NCI-H748 treated with DMSO at 0.1 percent for 48 hours (cell line): ENCODE measurements around the gene RNF40.

ENCODE experiments used
- DNase-seq: peaks from one replicate; lab custom pipeline; 2025; lab: John Stamatoyannopoulos, UW

Gene RNF40

GRCh38 chr16:30762991-30763725 lies 1.0 kb downstream of the RNF40 start:
- no peak for DNase-seq

DNA sequence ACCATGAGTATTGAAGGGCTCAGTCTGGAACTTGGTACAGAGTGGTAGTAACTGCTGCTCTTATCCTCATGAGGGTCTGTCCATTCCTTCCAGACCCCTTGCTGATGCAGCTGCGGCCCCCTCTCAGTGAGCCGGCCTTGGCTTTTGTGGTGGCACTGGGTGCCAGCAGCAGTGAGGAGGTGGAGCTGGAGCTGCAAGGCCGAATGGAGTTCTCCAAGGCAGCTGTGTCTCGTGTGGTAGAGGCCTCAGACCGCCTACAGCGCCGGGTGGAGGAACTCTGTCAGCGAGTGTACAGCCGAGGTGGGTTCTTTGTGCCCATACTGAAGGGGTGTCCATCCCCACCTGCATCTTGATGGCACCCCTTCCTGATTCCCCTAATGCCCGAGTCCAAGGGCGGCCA lies 2.0 kb downstream of the RNF40 start:
- DNase-seq: no peak

DNA sequence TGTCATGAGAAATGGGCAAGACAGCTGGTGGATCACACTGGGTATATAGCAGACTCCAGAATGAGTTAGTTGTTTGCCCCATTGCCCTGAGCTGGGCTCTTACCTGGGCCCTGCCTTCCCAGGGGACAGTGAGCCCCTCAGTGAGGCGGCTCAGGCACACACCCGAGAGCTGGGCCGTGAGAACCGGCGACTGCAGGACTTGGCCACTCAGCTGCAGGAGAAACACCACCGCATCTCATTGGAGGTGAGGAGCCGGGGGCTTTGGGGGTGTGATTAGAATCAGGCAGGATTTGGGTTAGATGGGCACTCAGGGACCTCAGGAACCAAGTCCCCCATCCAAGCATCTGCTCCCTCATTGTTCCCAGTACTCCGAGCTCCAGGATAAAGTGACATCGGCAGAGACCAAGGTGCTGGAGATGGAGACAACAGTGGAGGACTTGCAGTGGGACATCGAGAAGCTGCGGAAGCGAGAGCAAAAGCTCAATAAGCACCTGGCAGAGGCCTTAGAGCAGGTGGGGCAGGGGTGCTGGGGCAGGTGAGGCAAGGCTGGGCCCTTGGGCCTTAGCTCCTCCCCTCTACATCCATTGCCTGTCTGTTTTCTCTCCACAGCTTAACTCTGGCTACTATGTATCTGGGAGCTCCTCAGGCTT lies 2.8 kb downstream of the RNF40 start:
- no peak for DNase-seq

- no peak for DNase-seq
These were observed 4.2 kb downstream of the RNF40 start for GRCh38 chr16:30766206-30766932.

DNA sequence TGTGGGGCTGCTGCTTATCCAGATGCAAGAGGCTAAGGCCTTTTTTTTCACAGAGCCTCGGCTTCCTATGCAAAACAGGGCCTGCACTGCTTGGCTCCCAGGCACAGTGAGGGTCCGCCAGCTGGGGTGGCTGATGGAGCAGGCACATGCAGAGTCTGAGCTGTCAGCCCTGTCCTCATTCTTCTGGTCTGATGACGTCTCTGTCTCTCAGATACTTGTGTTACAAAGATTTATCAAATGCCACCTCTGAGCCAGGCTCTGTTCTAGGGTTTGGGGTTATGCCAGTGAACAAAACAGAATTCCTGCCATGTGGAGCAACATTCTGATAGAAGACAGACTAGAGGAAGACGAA lies 4.8 kb downstream of the RNF40 start:
- no peak for DNase-seq

DNA sequence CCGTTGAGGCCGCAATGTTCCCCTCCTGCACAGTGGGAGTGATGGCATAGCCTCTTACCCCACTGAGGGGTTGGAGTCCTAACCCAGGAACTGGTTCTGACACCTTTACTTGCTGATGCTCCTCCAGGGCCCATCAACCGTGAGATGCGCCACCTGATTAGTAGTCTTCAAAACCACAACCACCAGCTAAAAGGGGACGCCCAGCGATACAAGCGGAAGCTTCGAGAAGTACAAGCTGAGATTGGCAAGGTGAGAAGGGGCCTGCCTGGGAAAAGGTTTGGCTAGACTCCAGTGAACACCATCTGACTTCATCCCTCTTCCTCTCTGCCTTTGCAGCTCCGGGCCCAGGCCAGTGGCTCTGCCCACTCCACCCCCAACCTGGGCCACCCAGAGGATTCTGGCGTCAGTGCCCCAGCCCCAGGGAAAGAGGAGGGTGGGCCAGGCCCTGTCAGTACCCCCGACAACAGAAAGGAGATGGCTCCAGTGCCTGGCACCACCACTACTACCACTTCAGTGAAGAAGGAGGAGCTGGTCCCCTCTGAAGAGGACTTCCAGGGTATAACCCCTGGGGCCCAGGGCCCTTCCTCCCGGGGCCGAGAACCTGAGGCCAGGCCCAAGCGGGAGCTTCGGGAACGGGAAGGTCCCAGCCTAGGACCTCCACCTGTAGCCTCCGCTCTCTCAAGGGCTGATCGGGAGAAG lies 5.8 kb downstream of the RNF40 start:
- no peak for DNase-seq

- DNase-seq: no peak
These were observed 6.6 kb downstream of the RNF40 start for GRCh38 chr16:30768583-30769181.

DNA sequence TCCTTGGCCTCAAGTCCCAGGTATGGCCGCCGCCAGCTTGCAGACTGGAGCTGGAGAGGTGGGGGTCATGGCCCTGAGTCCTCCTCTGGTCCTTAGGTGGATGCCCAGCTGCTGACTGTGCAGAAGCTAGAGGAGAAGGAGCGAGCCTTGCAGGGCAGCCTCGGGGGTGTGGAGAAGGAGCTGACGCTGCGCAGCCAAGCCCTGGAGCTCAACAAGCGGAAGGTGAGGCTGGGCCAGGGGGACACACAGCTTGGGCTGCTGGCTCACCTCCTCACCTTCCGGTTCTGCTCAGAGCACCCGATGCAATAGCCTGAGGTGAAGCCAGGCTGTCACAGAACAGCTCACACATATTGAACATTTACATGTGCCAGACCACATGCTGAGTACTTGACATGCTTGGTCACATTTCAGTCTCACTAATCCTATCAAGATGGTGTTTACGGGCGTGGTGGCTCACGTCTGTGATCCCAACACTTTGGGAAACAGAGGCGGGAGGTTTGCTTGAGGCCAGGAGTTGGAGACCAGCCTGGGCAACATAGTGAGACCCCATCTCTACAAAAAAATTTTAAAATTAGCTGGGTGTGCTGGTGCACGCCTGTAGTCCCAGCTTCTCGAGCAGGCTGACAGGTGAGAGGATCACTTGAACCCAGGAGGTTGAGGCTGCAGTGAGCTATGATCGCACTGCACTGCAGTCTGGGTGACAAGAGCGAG lies 7.4 kb downstream of the RNF40 start:
- no peak for DNase-seq

GRCh38 chr16:30771726-30772125 lies 9.6 kb downstream of the RNF40 start:
- no peak for DNase-seq

- no peak for DNase-seq
These were observed 11.7 kb downstream of the RNF40 start for GRCh38 chr16:30773826-30774225.

DNA sequence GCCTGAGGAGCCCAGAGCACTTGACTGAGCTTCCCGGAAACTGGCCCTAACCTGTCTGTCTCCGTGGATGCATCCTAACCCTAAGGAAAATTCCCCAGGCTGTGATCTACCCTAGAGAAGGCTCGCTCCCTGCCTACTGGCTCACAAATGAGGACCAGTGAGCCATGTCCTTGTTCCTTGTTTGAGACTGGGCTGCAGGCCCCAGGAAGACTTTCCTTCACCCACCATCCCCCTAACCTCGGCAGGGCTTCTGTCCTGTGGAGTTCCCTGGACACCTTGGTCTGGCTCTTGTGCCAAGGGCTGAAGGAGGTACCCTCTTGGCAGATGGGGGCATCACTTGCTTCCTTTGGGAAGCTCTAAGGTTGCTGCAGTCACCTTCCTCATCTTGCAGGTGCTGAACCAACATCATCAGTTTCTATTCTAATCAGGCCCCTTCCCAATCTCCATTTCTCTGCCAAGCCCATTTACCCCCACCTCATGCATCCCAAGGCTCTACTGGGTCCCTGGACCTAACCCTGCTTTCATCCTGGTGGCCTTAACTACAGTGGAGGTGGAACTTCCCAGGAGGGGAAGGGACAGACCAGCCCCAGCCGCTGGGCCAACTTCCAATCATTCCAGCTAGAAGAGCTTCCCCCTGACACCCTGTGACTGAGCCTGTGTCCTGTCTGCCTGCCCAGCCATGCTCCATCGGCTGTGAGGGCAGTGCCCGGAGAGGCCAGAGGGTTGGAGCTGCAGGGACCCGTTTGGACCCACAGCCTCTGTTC lies 12.4 kb downstream of the RNF40 start:
- DNase-seq: no peak

- no peak for DNase-seq
These were observed 12.9 kb downstream of the RNF40 start for GRCh38 chr16:30775131-30775391.

- DNase-seq: peak; percentile 30
These were observed 13.5 kb downstream of the RNF40 start for GRCh38 chr16:30775392-30776188.

DNA sequence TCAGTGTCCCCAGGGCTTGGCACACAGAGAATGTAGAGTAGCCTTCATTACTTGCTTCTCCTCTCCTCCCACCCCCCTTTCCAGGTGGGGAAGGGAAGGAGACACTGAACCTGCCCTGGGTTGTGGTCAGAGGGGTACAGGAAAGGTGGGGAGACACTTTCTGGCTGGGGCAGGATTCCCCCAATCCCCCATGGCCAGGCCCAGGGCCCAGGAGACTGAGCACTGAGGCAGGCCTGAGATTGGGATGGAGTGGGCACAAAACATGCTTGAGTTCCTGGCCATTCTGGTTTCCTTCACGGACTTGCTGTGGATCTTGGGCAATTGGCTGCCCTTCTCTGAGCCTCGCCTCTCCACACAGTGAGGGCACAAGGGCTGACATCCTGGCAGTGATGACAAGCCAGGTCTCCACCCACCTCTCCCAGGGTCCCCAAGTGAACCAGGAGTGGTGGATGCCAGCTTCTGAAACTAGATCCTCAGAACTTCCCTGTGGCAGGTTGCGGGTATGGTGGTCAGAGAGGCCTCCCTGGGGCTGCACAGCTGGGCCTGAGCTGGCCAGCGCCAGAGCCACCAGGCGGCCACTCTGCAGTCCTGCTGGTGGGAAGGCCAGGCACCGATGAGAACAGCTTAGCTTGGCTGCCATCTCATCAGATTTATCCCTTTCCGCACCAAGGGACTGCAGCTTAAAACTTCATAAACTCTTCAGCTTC lies 15.6 kb downstream of the RNF40 start:
- no peak for DNase-seq

GRCh38 chr16:30778549-30779244 lies 16.6 kb downstream of the RNF40 start:
- DNase-seq: no peak

GRCh38 chr16:30779596-30779995 lies 17.5 kb downstream of the RNF40 start:
- DNase-seq: no peak

- DNase-seq: no peak
These were observed 17.9 kb downstream of the RNF40 start for GRCh38 chr16:30780021-30780420.

DNA sequence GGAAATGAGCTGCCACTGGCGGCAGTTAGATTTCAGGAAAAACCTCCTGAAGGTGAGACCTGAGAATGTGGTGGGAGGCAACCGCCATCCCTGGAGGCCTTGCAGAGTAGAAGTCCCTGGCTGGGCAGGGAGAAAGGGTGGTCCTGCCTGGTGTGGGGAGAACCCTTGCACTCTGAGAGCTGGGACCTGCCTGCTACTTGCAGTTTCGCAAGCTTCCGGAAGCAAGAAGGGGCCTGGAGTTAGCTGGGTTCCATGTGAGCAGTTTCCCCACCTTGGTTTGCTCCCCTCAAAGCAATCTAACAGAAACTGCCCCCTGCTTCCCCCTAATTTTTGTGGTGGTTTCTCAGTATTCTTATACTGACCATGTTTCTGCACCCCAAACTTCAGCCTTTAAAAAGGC lies 18.4 kb downstream of the RNF40 start:
- DNase-seq: no peak
